Osteocyte (in vitro differentiated cells): ENCODE measurements around the gene DBP. TPM values are rescaled to one million over a fixed set of nuclear protein-coding genes. Genes with fewer than 3 reads are reported as not detected.
A peak's percentile ranks its signal among the peaks of the same experiment; 100 is the strongest.

Experiments
- DNase-seq: peaks from one replicate; pipeline ENCODE4 v3.0.0; 2021; ENCODE audit warnings: mixed read lengths; ENCODE audit not compliant: unreplicated experiment; ENCODE audit errors: extremely low spot score
- H3K27ac Mint-ChIP-seq: one replicate; pipeline ENCODE4 v1.8.0; 2021; ENCODE audit warnings: mild to moderate bottlenecking, mixed read lengths; ENCODE audit not compliant: unreplicated experiment
- H3K27me3 Mint-ChIP-seq: one replicate; pipeline ENCODE4 v1.8.0; 2021; ENCODE audit warnings: mixed read lengths; ENCODE audit not compliant: unreplicated experiment
- H3K36me3 Mint-ChIP-seq: one replicate; pipeline ENCODE4 v1.8.0; 2021; ENCODE audit warnings: mixed read lengths; ENCODE audit not compliant: unreplicated experiment
- H3K4me1 Mint-ChIP-seq: one replicate; pipeline ENCODE4 v1.8.0; 2021; ENCODE audit warnings: mixed read lengths; ENCODE audit not compliant: unreplicated experiment
- H3K4me3 Mint-ChIP-seq: one replicate; pipeline ENCODE4 v1.8.0; 2021; ENCODE audit warnings: mild to moderate bottlenecking, moderate library complexity, mixed read lengths; ENCODE audit not compliant: unreplicated experiment
- H3K9me3 Mint-ChIP-seq: one replicate; pipeline ENCODE4 v1.8.0; 2021; ENCODE audit warnings: mixed read lengths; ENCODE audit not compliant: unreplicated experiment
- CTCF ChIP-seq: fragments of 200-600 bp; sonication (generic); IDR thresholded peaks from 2 replicates; pipeline ENCODE4 v1.5.0; 2021; ENCODE audit warnings: antibody characterized with exemption, mild to moderate bottlenecking, moderate library complexity
- total RNA-seq: library from RNA; stranded (reverse); gene quantifications from 2 replicates; pipeline ENCODE4 v1.2.1, GENCODE V29; 2021

Gene DBP
- total RNA-seq, 1 donor from 2014 or later: 20.3 TPM

GRCh38 chr19:48639483-48640375, 2.5 kb upstream of the DBP start:
- TF ChIP-seq CTCF: no peak
- DNase-seq: no peak
- H3K4me3 Mint-ChIP-seq: no peak overlapping the region

GRCh38 chr19:48638831-48639381, 1.7 kb upstream of the DBP start:
- H3K27me3 Mint-ChIP-seq: peaks cover 6% of the 10 kb centered on the region
- no peak for DNase-seq
- peaks cover 37% of the 10 kb centered on the region for H3K4me1 Mint-ChIP-seq
- H3K4me3 Mint-ChIP-seq: no peak overlapping the region
- H3K27ac Mint-ChIP-seq: no peak overlapping the region
- H3K9me3 Mint-ChIP-seq: no peaks in the 10 kb centered on the region
- no peaks in the 10 kb centered on the region for H3K36me3 Mint-ChIP-seq
- no peak for TF ChIP-seq CTCF

More at GRCh38 chr19:48639483-48640375, 2.5 kb upstream of the DBP start:
- Mint-ChIP-seq H3K27me3 (peaks cover 6% of the 10 kb centered on the region), H3K36me3 (no peaks in the 10 kb centered on the region), H3K27ac (no peak overlapping the region), H3K4me1 (peaks cover 34% of the 10 kb centered on the region), H3K9me3 (no peaks in the 10 kb centered on the region)

- TF ChIP-seq CTCF: peak; percentile 34
- Mint-ChIP-seq H3K4me1 (peaks cover 45% of the 10 kb centered on the region), H3K27ac (peak overlapping the region; percentile 100), H3K9me3 (no peaks in the 10 kb centered on the region), H3K4me3 (peak overlapping the region; percentile 96), H3K27me3 (peaks cover 6% of the 10 kb centered on the region), H3K36me3 (no peaks in the 10 kb centered on the region)
- peak; percentile 95 for DNase-seq
Measured at GRCh38 chr19:48637948-48638830, 1.0 kb upstream of the DBP start.

- H3K4me3 Mint-ChIP-seq: peak overlapping the region; percentile 96
- no peaks in the 10 kb centered on the region for H3K9me3 Mint-ChIP-seq
- peaks cover 51% of the 10 kb centered on the region for H3K4me1 Mint-ChIP-seq
- peak; percentile 99 for DNase-seq
- no peaks in the 10 kb centered on the region for H3K36me3 Mint-ChIP-seq
- peaks cover 6% of the 10 kb centered on the region for H3K27me3 Mint-ChIP-seq
- TF ChIP-seq CTCF: no peak
- H3K27ac Mint-ChIP-seq: peak overlapping the region; percentile 100
Measured at GRCh38 chr19:48637449-48637947, 319 bp upstream of the DBP start.
